ENCODE data around the gene C9orf72.

DNA sequence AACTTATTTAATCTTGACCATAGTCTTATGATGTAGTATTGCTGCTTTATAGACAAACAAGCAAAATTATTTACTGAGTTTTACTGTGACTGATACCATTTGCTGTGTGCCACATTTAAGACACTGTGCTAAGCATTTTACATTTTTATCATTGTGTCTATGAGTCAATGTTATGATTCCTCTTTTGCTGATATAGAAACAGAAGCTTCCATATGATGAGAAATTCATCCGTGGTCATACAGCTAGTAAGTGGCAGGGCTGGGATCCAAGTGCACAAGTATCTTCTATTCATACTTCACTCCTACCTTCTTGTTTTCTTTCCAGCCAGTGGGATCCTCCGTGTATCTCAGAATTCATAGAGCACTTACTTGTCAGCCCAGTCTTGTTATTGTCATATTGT is 66.3 kb downstream of the C9orf72 start:
- TF ChIP-seq, protein P1, sequence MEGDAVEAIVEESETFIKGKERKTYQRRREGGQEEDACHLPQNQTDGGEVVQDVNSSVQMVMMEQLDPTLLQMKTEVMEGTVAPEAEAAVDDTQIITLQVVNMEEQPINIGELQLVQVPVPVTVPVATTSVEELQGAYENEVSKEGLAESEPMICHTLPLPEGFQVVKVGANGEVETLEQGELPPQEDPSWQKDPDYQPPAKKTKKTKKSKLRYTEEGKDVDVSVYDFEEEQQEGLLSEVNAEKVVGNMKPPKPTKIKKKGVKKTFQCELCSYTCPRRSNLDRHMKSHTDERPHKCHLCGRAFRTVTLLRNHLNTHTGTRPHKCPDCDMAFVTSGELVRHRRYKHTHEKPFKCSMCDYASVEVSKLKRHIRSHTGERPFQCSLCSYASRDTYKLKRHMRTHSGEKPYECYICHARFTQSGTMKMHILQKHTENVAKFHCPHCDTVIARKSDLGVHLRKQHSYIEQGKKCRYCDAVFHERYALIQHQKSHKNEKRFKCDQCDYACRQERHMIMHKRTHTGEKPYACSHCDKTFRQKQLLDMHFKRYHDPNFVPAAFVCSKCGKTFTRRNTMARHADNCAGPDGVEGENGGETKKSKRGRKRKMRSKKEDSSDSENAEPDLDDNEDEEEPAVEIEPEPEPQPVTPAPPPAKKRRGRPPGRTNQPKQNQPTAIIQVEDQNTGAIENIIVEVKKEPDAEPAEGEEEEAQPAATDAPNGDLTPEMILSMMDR (IDR thresholded peaks at IDR 0.05; ENCODE audit: low read length): no peak
- TF ChIP-seq EZH2 (optimal IDR thresholded peaks at IDR 0.05; ENCODE audit: low read depth, low read length): no peak

Measured in MM.1S (cell line).